A549 (cell line): ENCODE measurements around the gene MGMT.

Source experiments
- BCL3 ChIP-seq: fragments of >200 bp; sonication (Bioruptor Twin); formaldehyde crosslinking; IDR thresholded peaks from 3 replicates; pipeline ENCODE4 v1.6.1; 2016
- CBX2 ChIP-seq: fragments of 200-600 bp; sonication (generic); IDR thresholded peaks from 2 replicates; pipeline ENCODE4 v1.6.1; 2016; ENCODE audit warnings: low read depth, mild to moderate bottlenecking, borderline replicate concordance
- EP300 ChIP-seq, 2 experiments: fragments of >200 bp; sonication (Bioruptor Twin); formaldehyde crosslinking; IDR thresholded peaks; 2 replicates in 1 of 2; 3 replicates in 1 of 2; pipeline ENCODE4 v1.6.1; 2016 to 2017
- FOSL2 ChIP-seq, 2 experiments: fragments of 450-650 bp in 1 of 2; fragments of >200 bp in 1 of 2; sonication (Bioruptor Twin) in 1 of 2; formaldehyde crosslinking; IDR thresholded peaks; 2 replicates each; pipeline versions ENCODE4 v1.5.0 to v1.6.1; 2016 to 2020; ENCODE audit warnings: mild to moderate bottlenecking in 1 of 2, moderate library complexity in 1 of 2
- NPAS2 ChIP-seq: fragments of 250-450 bp; sonication (Bioruptor Pico); IDR thresholded peaks from 2 replicates; pipeline ENCODE4 v1.8.0; 2022; ENCODE audit warnings: mild to moderate bottlenecking, moderate library complexity, borderline replicate concordance
- POLR2A ChIP-seq: IDR thresholded peaks from 2 replicates; pipeline ENCODE4 v1.6.1; 2012; ENCODE audit warnings: mild to moderate bottlenecking, low read length
- RAD21 ChIP-seq, 2 experiments: fragments of >200 bp in 1 of 2; sonication (Bioruptor Twin) in 1 of 2; formaldehyde crosslinking in 1 of 2; IDR thresholded peaks in 1 of 2; conservative IDR thresholded peaks in 1 of 2; 2 replicates in 1 of 2; 3 replicates in 1 of 2; pipeline ENCODE4 v1.6.1; 2012 to 2018; ENCODE audit warnings: inconsistent platforms in 1 of 2
- RARB ChIP-seq: fragments of 250-450 bp; sonication (Bioruptor Pico); IDR thresholded peaks from 2 replicates; pipeline ENCODE4 v1.8.0; 2021; ENCODE audit warnings: mild to moderate bottlenecking, moderate library complexity
- REST ChIP-seq: fragments of 200-600 bp; sonication (generic); IDR thresholded peaks from 2 replicates; pipeline ENCODE4 v1.6.1; 2016; ENCODE audit warnings: antibody characterized with exemption, mild to moderate bottlenecking, moderate library complexity
- TP53 ChIP-seq: fragments of 250-450 bp; sonication (Bioruptor Pico); IDR thresholded peaks from 2 replicates; pipeline ENCODE4 v1.5.0; 2021; ENCODE audit warnings: mild to moderate bottlenecking, moderate library complexity
- TF ChIP-seq, protein P1 (sequence below): fragments of >200 bp; sonication (Bioruptor Twin); formaldehyde crosslinking; IDR thresholded peaks from 3 replicates; pipeline ENCODE4 v1.5.1; 2016
- TF ChIP-seq, protein P2 (sequence below): fragments of 250-450 bp; sonication (Bioruptor Pico); IDR thresholded peaks from 2 replicates; pipeline ENCODE4 v1.5.0; 2020; ENCODE audit warnings: low read depth, mild to moderate bottlenecking, moderate library complexity

- TF ChIP-seq, protein P1, sequence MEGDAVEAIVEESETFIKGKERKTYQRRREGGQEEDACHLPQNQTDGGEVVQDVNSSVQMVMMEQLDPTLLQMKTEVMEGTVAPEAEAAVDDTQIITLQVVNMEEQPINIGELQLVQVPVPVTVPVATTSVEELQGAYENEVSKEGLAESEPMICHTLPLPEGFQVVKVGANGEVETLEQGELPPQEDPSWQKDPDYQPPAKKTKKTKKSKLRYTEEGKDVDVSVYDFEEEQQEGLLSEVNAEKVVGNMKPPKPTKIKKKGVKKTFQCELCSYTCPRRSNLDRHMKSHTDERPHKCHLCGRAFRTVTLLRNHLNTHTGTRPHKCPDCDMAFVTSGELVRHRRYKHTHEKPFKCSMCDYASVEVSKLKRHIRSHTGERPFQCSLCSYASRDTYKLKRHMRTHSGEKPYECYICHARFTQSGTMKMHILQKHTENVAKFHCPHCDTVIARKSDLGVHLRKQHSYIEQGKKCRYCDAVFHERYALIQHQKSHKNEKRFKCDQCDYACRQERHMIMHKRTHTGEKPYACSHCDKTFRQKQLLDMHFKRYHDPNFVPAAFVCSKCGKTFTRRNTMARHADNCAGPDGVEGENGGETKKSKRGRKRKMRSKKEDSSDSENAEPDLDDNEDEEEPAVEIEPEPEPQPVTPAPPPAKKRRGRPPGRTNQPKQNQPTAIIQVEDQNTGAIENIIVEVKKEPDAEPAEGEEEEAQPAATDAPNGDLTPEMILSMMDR = no peak
- TF ChIP-seq RARB = no peak
- no peak for TF ChIP-seq CBX2
- no peak for TF ChIP-seq BCL3
- TF ChIP-seq EP300 (IDR thresholded peaks at IDR 0.05) = no peak
- TF ChIP-seq RAD21 (conservative IDR thresholded peaks at IDR 0.05 in 1 of 2, IDR thresholded peaks at IDR 0.05 in 1 of 2) = no peak
- no peak for TF ChIP-seq FOSL2 (IDR thresholded peaks at IDR 0.05)
- TF ChIP-seq FOSL2 (CRISPR knock-in tag; IDR thresholded peaks at IDR 0.05) = no peak
- no peak for TF ChIP-seq TP53
- TF ChIP-seq NPAS2 (CRISPR knock-in tag) = no peak
- TF ChIP-seq, protein P2, sequence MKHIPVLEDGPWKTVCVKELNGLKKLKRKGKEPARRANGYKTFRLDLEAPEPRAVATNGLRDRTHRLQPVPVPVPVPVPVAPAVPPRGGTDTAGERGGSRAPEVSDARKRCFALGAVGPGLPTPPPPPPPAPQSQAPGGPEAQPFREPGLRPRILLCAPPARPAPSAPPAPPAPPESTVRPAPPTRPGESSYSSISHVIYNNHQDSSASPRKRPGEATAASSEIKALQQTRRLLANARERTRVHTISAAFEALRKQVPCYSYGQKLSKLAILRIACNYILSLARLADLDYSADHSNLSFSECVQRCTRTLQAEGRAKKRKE = no peak
- no peak for TF ChIP-seq REST
- TF ChIP-seq POLR2A = no peak
These were observed 275.1 kb downstream of the MGMT start for GRCh38 chr10:129741978-129742741.
